ENCODE measurements around the gene GTF3C1.

Gene GTF3C1

GRCh38 chr16:27474041-27474440 is 75.7 kb downstream of the GTF3C1 start:
- H3K4me3 ChIP-seq (ENCODE audit: low read length) = no peak overlapping the region
- TF ChIP-seq CTCF (conservative IDR thresholded peaks at IDR 0.05; ENCODE audit: low read depth, low read length) = no peak
- no peak for DNase-seq (ENCODE audit: low read depth)

- H3K4me3 ChIP-seq (ENCODE audit: low read length) = no peak overlapping the region
- no peak for DNase-seq (ENCODE audit: low read depth)
Observed at GRCh38 chr16:27473101-27473900, 76.4 kb downstream of the GTF3C1 start.

GRCh38 chr16:27472091-27473020 is 77.4 kb downstream of the GTF3C1 start:
- no peak for DNase-seq (ENCODE audit: low read depth)
- no peak for TF ChIP-seq CTCF (conservative IDR thresholded peaks at IDR 0.05; ENCODE audit: low read depth, low read length)
- H3K4me3 ChIP-seq (ENCODE audit: low read length) = no peak overlapping the region

More at GRCh38 chr16:27473101-27473900, 76.4 kb downstream of the GTF3C1 start:
- TF ChIP-seq CTCF (conservative IDR thresholded peaks at IDR 0.05; ENCODE audit: low read depth, low read length) = no peak

- no peak overlapping the region for H3K4me3 ChIP-seq (ENCODE audit: low read length)
- no peak for DNase-seq (ENCODE audit: low read depth)
- no peak for TF ChIP-seq CTCF (conservative IDR thresholded peaks at IDR 0.05; ENCODE audit: low read depth, low read length)
Observed at GRCh38 chr16:27471661-27472060, 78.1 kb downstream of the GTF3C1 start.

- DNase-seq (ENCODE audit: low read depth) = no peak
Observed at GRCh38 chr16:27470567-27471431, 78.9 kb downstream of the GTF3C1 start.

More at GRCh38 chr16:27470567-27471431, 78.9 kb downstream of the GTF3C1 start:
- TF ChIP-seq CTCF (conservative IDR thresholded peaks at IDR 0.05; ENCODE audit: low read depth, low read length) = no peak
- H3K4me3 ChIP-seq (ENCODE audit: low read length) = no peak overlapping the region
